22Rv1 (cell line): ENCODE results near the gene CDK11A.
"Not testable (repeated sequence)": the region's sequence is repeated elsewhere in the genome, so short reads cannot be mapped to it uniquely, and the experiment has no call there.

Experiments
- CTCF ChIP-seq: fragments of 450-650 bp; IDR thresholded peaks from 2 replicates; pipeline ENCODE4 v1.5.1; 2017; ENCODE audit warnings: mild to moderate bottlenecking
- ZFX ChIP-seq: fragments of 450-650 bp; IDR thresholded peaks from 2 replicates; pipeline ENCODE4 v1.6.1; 2017; ENCODE audit warnings: antibody characterized with exemption, borderline replicate concordance

GRCh38 chr1:1724035-1724864 lies at the start of gene CDK11A:
- TF ChIP-seq CTCF, result peak; percentile 40
- not testable (repeated sequence) for TF ChIP-seq ZFX
